OCI-LY3 (cell line): ENCODE data around the gene FAM131A.

Source experiments
- CTCF ChIP-seq: fragments of 200-600, 300-600 bp; sonication (generic); IDR thresholded peaks from 2 replicates; pipeline ENCODE4 v1.5.1; 2014; ENCODE audit warnings: antibody characterized with exemption, low read length, low read depth
- EZH2phosphoT487 ChIP-seq: fragments of 200-600 bp; shearing (Covaris generic); IDR thresholded peaks from 2 replicates; pipeline ENCODE4 v1.6.1; 2018; ENCODE audit warnings: antibody characterized with exemption, mixed run types, low read depth

- TF ChIP-seq CTCF, result peak; percentile 56
- TF ChIP-seq EZH2phosphoT487, result no peak
Measured at GRCh38 chr3:184362668-184363546, 25.5 kb downstream of the FAM131A start.
